HCT116 (cell line): ENCODE measurements around the gene MCM9. TPM values are rescaled to one million over a fixed set of nuclear protein-coding genes. Genes with fewer than 3 reads are reported as not detected.

ENCODE experiments used
- ATAC-seq: fragments of 200-7000 bp; cut with Tn5 transposase; 2 replicates; pipeline ENCODE4 v1.9.1; 2020; ENCODE audit warnings: mild to moderate bottlenecking, moderate library complexity
- BruUV-seq: library from RNA; stranded (reverse); fragments of 400-500 nt; replicated peaks from 2 replicates; lab custom pipeline; 2021; lab: Mats Ljungman, UMichigan
- CTCF ChIA-PET: fragments of 300-600 bp; sonication (Branson Sonifier 250); formaldehyde crosslinking; loops from one replicate; lab custom pipeline; 2021; ENCODE audit warnings: antibody characterized with exemption; lab: Charles Lee
- POLR2A ChIA-PET: fragments of 300-600, 350-600 bp; sonication (Branson Sonifier 250); formaldehyde crosslinking; loops from one replicate; lab custom pipeline; 2021; ENCODE audit warnings: antibody characterized with exemption; lab: Charles Lee
- RAD21 ChIA-PET, 2 experiments: fragments of 300-600 bp; sonication (Branson Sonifier 250); formaldehyde crosslinking; loops; one replicate each; lab custom pipeline; 2023; ENCODE audit warnings: low total read pairs in 2 of 2; ENCODE audit not compliant: uncharacterized antibody in 2 of 2, unreplicated experiment in 2 of 2, low non-redundant PET in 1 of 2; lab: Charles Lee
- DNase-seq: peaks from one replicate; pipeline ENCODE4 v3.0.0-alpha.2; 2010; ENCODE audit warnings: low read depth, low spot score
- H2AFZ ChIP-seq: fragments of 200-600 bp; shearing (Covaris generic), sonication (generic); 2 replicates; pipeline ENCODE4 v1.6.1; 2017; ENCODE audit warnings: low read depth, mixed run types, mixed read lengths, antibody characterized with exemption, low read length; ENCODE audit not compliant: poor library complexity, severe bottlenecking
- H3K27ac ChIP-seq: 2 replicates; pipeline ENCODE4 v1.5.1; 2012; ENCODE audit warnings: low read depth, low read length
- H3K27me3 ChIP-seq: fragments of 200-600 bp; sonication (generic); 2 replicates; pipeline ENCODE4 v1.6.1; 2016; ENCODE audit warnings: mixed run types, low read length, mixed read lengths; ENCODE audit not compliant: insufficient read depth
- H3K36me3 ChIP-seq, 2 experiments: fragments of 200-500 bp in 1 of 2; fragments of 200-600 bp in 1 of 2; sonication (Bioruptor generic) in 1 of 2; sonication (generic) in 1 of 2; 2 replicates each; pipeline versions ENCODE4 v1.5.1 to v1.6.1; 2014 to 2016; ENCODE audit warnings: low read length in 2 of 2, inconsistent platforms in 1 of 2, mixed read lengths in 1 of 2, mixed run types in 1 of 2; ENCODE audit not compliant: insufficient read depth in 2 of 2, control insufficient read depth in 1 of 2
- H3K4me1 ChIP-seq, 2 experiments: fragments of 200-600 bp in 1 of 2; sonication (generic) in 1 of 2; 2 replicates each; pipeline versions ENCODE4 v1.5.1 to v1.6.1; 2012 to 2017; ENCODE audit warnings: low read length in 2 of 2, inconsistent platforms in 1 of 2, mild to moderate bottlenecking in 1 of 2, mixed read lengths in 1 of 2, mixed run types in 1 of 2, moderate library complexity in 1 of 2; ENCODE audit not compliant: insufficient read depth in 2 of 2, control insufficient read depth in 1 of 2
- H3K4me2 ChIP-seq: fragments of 200-600 bp; sonication (generic); 2 replicates; pipeline ENCODE4 v1.6.1; 2017; ENCODE audit warnings: mixed run types, low read length, mixed read lengths
- H3K4me3 ChIP-seq, 2 experiments: fragments of 200-600 bp in 1 of 2; sonication (generic) in 1 of 2; replicated peaks in 1 of 2; 2 replicates each; pipeline ENCODE4 v1.5.1; 2011 to 2016; ENCODE audit warnings: low read length in 2 of 2, control low read depth in 1 of 2, low read depth in 1 of 2, mild to moderate bottlenecking in 1 of 2, mixed read lengths in 1 of 2, mixed run types in 1 of 2
- H3K79me2 ChIP-seq: fragments of 200-600 bp; sonication (generic); 2 replicates; pipeline ENCODE4 v1.6.1; 2017; ENCODE audit warnings: mild to moderate bottlenecking, mixed run types, low read length, moderate library complexity, mixed read lengths; ENCODE audit not compliant: insufficient read depth
- H3K9ac ChIP-seq: fragments of 200-600 bp; sonication (generic); 2 replicates; pipeline ENCODE4 v1.6.1; 2016; ENCODE audit warnings: low read length, mixed read lengths
- H3K9me2 ChIP-seq: fragments of 200-600 bp; sonication (generic), shearing (Covaris generic); 2 replicates; pipeline ENCODE4 v1.6.1; 2017; ENCODE audit warnings: mixed run types, mild to moderate bottlenecking, moderate library complexity; ENCODE audit not compliant: insufficient read depth
- H3K9me3 ChIP-seq, 2 experiments: fragments of 200-500 bp in 1 of 2; fragments of 200-600 bp in 1 of 2; sonication (Bioruptor generic) in 1 of 2; sonication (generic) in 1 of 2; 2 replicates each; pipeline ENCODE4 v1.6.1; 2014 to 2017; ENCODE audit warnings: low read length in 2 of 2, mixed read lengths in 2 of 2, inconsistent platforms in 1 of 2, low read depth in 1 of 2, mild to moderate bottlenecking in 1 of 2, mixed run types in 1 of 2, moderate library complexity in 1 of 2; ENCODE audit not compliant: control insufficient read depth in 1 of 2, insufficient read depth in 1 of 2
- H4K20me1 ChIP-seq: fragments of 200-600 bp; sonication (generic), shearing (Covaris generic); 2 replicates; pipeline ENCODE4 v1.6.1; 2017; ENCODE audit warnings: mixed run types, mild to moderate bottlenecking, moderate library complexity; ENCODE audit not compliant: insufficient read depth
- ATF3 ChIP-seq: IDR thresholded peaks from 2 replicates; pipeline ENCODE4 v1.6.1; 2012
- CBX3 ChIP-seq: IDR thresholded peaks from 2 replicates; pipeline ENCODE4 v1.6.1; 2012; ENCODE audit warnings: low read depth
- ELF1 ChIP-seq: IDR thresholded peaks from 2 replicates; pipeline ENCODE4 v1.6.1; 2012; ENCODE audit warnings: low read depth, borderline replicate concordance
- JUND ChIP-seq: IDR thresholded peaks from 2 replicates; pipeline ENCODE4 v1.6.1; 2012
- RAD21 ChIP-seq: IDR thresholded peaks from 2 replicates; pipeline ENCODE4 v1.6.1; 2012; ENCODE audit warnings: low read depth, mild to moderate bottlenecking
- REST ChIP-seq: IDR thresholded peaks from 2 replicates; pipeline ENCODE4 v1.6.1; 2012; ENCODE audit warnings: low read depth
- SIN3A ChIP-seq: IDR thresholded peaks from 2 replicates; pipeline ENCODE4 v1.6.1; 2012; ENCODE audit warnings: low read depth
- TCF7L2 ChIP-seq: IDR thresholded peaks from 2 replicates; pipeline ENCODE4 v1.7.0; 2011; ENCODE audit warnings: borderline replicate concordance, inconsistent platforms; ENCODE audit not compliant: insufficient read depth, insufficient read length; ENCODE audit errors: extremely low read depth
- ZFX ChIP-seq: fragments of 450-650 bp; IDR thresholded peaks from 2 replicates; pipeline ENCODE4 v1.6.1; 2017
- ZNF274 ChIP-seq: fragments of 200-500 bp; sonication (Bioruptor generic); IDR thresholded peaks from 2 replicates; pipeline ENCODE4 v1.6.1; 2014; ENCODE audit warnings: mild to moderate bottlenecking, low read depth, low read length, inconsistent platforms
- intact Hi-C: fragments of 100-400 bp; cut with micrococcal nuclease; formaldehyde crosslinking; loops from 2 replicates; pipeline ENCODE4 v1.10.0; 2022
- total RNA-seq: library from RNA; stranded (reverse); gene quantifications from one replicate; pipeline ENCODE4 v1.2.1, GENCODE V29; 2021; ENCODE audit not compliant: unreplicated experiment

MCM9 gene
- total RNA-seq, 1 experiment from 2014 or later: 13.6 TPM

GRCh38 chr6:118789419-118789818 lies 145.5 kb downstream of the MCM9 start (continued):
- TF ChIP-seq ZNF274 (no peak), ZFX (no peak), CBX3 (no peak), RAD21 (no peak), ATF3 (no peak), SIN3A (no peak)
- TF ChIP-seq, all 23 proteins: peak for 0

- no peaks in the 10 kb centered on the region for H3K4me1 ChIP-seq
- no peaks in the 10 kb centered on the region for H3K27me3 ChIP-seq
- CTCF ChIA-PET: no interaction called here
- H3K4me2 ChIP-seq: no peak overlapping the region
- BruUV-seq: no TSS peak
- H3K36me3 ChIP-seq: no peaks in the 10 kb centered on the region
- H3K27ac ChIP-seq: no peak overlapping the region
- H2AFZ ChIP-seq: no peak overlapping the region
- DNase-seq: no peak
- H3K4me3 ChIP-seq: no peak overlapping the region
- RAD21 ChIA-PET: no interaction called here
- TF ChIP-seq REST (no peak), SIN3A (no peak), JUND (no peak), ELF1 (no peak), TCF7L2 (no peak)
- TF ChIP-seq, all 23 proteins: peak for 0
- ATAC-seq: no peak
- H4K20me1 ChIP-seq: no peaks in the 10 kb centered on the region
- intact Hi-C loops: no loop called here
- no peaks in the 10 kb centered on the region for H3K79me2 ChIP-seq
- H3K9me2 ChIP-seq: no peaks in the 10 kb centered on the region
- POLR2A ChIA-PET: no interaction called here
- no peak overlapping the region for H3K9ac ChIP-seq
- no peaks in the 10 kb centered on the region for H3K9me3 ChIP-seq
These were observed 146.3 kb downstream of the MCM9 start for GRCh38 chr6:118788702-118789101.
